ENCODE measurements around the gene RASL10A. TPM values are rescaled to one million over a fixed set of nuclear protein-coding genes. Genes with fewer than 3 reads are reported as not detected.
"Not testable (repeated sequence)": the region's sequence is repeated elsewhere in the genome, so short reads cannot be mapped to it uniquely, and the experiment has no call there.

The RASL10A gene
- 0.15 and 0.65 TPM in 2 replicates for total RNA-seq

DNA sequence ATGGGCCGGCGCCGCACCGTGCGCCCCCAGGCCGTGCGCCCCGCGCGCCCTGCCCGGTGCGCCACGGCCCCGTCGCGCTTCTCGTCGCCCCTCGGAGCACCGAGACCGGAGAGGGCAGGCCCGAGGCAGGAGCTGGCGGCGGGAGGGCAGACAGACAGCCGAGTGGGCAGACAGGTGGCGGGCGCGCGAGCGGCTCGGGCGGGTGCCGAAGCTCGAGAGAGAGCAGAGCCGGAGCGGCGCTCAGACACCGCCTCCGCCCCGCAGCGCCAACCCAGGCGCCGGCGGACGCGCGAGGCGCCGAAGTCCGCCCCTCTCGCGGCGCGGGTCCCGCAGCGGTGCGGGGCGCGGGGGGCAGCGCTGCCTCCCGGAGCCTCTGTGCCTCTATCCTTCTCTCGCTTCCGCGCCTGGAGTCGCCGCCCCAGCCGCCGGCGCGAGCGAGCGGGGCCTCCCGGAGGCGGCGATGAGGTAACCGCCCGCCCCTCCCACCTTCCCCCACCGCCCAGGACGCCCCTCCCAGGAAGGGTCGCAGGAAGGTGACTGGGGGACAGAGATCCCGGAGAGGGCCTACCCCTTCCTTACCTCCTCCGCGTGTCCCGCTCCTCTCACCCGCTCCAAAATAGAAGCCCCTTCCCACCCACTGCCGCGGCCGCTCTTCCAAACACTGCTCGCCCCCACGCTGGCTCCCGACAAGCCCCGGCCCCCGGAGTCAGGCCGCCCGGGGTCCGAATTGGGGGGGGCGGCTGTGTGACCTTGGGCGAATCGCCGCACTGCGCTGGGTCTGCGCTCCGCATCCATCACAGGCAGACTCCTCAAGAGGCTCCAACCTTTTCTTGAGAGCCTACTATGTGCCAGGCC, at the start of gene RASL10A:
RASL10A (minus strand) TSS at position 412 of the 855 bp plus-strand sequence. CDS start 451 bp downstream, outside the sequence.
- no peaks in the 10 kb centered on the region for H3K9me3 Mint-ChIP-seq
- no peaks in the 10 kb centered on the region for H3K36me3 Mint-ChIP-seq (ENCODE audit: low read depth)
- intact Hi-C loops (cut with micrococcal nuclease) = no loop called here
- peaks cover 45% of the 10 kb centered on the region for H3K27me3 Mint-ChIP-seq (ENCODE audit: insufficient read depth)
- H3K4me1 Mint-ChIP-seq (ENCODE audit: low read depth) = peaks cover 12% of the 10 kb centered on the region
- no peak for DNase-seq (ENCODE audit: low spot score)
- no peak within 1 kb of the TSS for H3K27ac Mint-ChIP-seq
- peak within 1 kb of the TSS; percentile 56 for H3K4me3 Mint-ChIP-seq

DNA sequence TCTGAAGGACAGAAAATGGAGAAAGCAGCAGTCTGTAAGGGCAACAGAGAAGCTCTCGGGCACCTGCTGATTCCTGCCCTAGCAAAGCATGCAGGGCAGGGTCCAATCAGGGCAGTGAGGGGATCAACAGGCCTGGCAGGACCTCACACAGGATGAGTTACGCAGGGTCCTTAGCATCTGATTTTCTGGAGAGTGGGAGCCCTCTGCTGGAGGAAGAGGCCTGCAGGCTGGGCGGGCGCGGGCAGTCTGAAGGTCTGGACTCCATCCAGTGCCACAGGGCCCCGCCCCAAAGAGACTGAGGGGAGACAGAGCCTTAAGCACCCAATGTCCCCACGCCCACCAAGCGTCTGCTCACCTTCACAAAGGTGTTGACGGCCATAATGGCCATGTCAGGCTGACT, 44.0 kb upstream of the RASL10A start:
- H3K27me3 Mint-ChIP-seq (ENCODE audit: insufficient read depth) = no peaks in the 10 kb centered on the region
- intact Hi-C loops (cut with micrococcal nuclease) = no loop called here
- H3K27ac Mint-ChIP-seq = no peak overlapping the region
- no peaks in the 10 kb centered on the region for H3K4me1 Mint-ChIP-seq (ENCODE audit: low read depth)
- no peaks in the 10 kb centered on the region for H3K9me3 Mint-ChIP-seq
- H3K4me3 Mint-ChIP-seq = no peak overlapping the region
- no peak for DNase-seq (ENCODE audit: low spot score)
- H3K36me3 Mint-ChIP-seq (ENCODE audit: low read depth) = peaks cover 27% of the 10 kb centered on the region

DNA sequence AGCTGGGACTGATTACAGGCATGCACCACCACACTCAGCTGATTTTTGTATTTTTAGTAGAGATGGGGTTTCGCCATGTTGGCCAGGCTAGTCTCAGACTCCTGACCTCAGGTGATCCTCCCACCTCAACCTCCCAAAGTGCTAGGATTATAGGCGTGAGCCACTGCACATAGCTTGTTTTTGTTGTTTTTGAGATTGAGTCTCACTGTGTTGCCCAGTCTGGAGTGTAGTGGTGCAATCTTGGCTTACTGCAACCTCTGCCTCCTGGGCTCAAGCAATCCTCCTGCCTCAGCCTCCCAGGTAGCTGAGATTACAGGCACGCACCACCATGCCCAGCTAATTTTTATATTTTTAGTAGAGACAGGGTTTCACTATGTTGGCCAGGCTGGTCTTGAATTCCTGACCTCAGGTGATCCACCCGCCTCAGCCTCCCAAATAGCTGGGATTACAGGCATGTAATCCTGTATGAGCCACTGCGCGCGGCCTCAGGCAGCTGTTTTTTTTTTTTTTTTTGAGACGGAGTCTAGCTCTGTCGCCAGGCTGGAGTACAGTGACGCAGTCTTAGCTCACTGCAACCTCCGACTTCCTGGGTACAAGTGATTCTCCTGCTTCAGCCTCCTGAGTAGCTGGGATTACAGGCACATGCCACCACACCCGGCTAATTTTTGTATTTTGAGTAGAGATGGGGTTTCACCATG, 41.8 kb upstream of the RASL10A start:
- H3K27me3 Mint-ChIP-seq (ENCODE audit: insufficient read depth); H3K4me3 Mint-ChIP-seq; DNase-seq (ENCODE audit: low spot score); H3K27ac Mint-ChIP-seq; H3K9me3 Mint-ChIP-seq; intact Hi-C loops (cut with micrococcal nuclease); H3K4me1 Mint-ChIP-seq (ENCODE audit: low read depth): not testable (repeated sequence)
- H3K36me3 Mint-ChIP-seq (ENCODE audit: low read depth) = peaks cover 31% of the 10 kb centered on the region

- peaks cover 30% of the 10 kb centered on the region for H3K36me3 Mint-ChIP-seq (ENCODE audit: low read depth)
- H3K27ac Mint-ChIP-seq = no peak overlapping the region
- intact Hi-C loops (cut with micrococcal nuclease) = no loop called here
- H3K4me3 Mint-ChIP-seq = no peak overlapping the region
- no peaks in the 10 kb centered on the region for H3K9me3 Mint-ChIP-seq
- H3K4me1 Mint-ChIP-seq (ENCODE audit: low read depth) = no peaks in the 10 kb centered on the region
- DNase-seq (ENCODE audit: low spot score) = no peak
- H3K27me3 Mint-ChIP-seq (ENCODE audit: insufficient read depth) = no peaks in the 10 kb centered on the region
Observed at GRCh38 chr22:29353860-29354259, 38.4 kb upstream of the RASL10A start.

DNA sequence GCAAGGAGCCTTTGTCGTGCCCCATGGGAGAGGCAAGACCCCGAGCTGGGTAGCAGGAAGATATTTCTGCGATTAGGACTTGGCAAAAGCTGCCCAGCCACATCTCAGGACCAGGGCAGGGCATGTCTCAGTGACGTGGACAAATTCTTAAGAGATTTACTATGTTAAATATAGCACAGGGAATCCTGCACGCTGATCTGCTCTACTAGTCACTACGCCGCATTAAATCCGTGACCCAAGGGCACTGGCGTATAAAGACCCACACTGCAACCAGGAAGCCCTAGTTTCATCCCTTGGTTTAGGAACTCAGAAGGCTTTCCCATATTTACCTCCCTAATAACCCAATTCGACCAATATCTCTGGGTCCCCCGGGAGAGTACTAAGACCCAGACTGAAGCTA, 37.8 kb upstream of the RASL10A start:
- Mint-ChIP-seq H3K27ac (no peak overlapping the region), H3K27me3 (ENCODE audit: insufficient read depth) (no peaks in the 10 kb centered on the region), H3K36me3 (ENCODE audit: low read depth) (peaks cover 30% of the 10 kb centered on the region), H3K4me3 (no peak overlapping the region), H3K4me1 (ENCODE audit: low read depth) (no peaks in the 10 kb centered on the region), H3K9me3 (no peaks in the 10 kb centered on the region)
- intact Hi-C loops (cut with micrococcal nuclease) = no loop called here
- no peak for DNase-seq (ENCODE audit: low spot score)

GRCh38 chr22:29352778-29353177, 37.3 kb upstream of the RASL10A start:
- no peak for DNase-seq (ENCODE audit: low spot score)
- Mint-ChIP-seq H3K9me3 (no peaks in the 10 kb centered on the region), H3K27me3 (ENCODE audit: insufficient read depth) (no peaks in the 10 kb centered on the region), H3K36me3 (ENCODE audit: low read depth) (peaks cover 29% of the 10 kb centered on the region), H3K27ac (no peak overlapping the region), H3K4me3 (no peak overlapping the region), H3K4me1 (ENCODE audit: low read depth) (no peaks in the 10 kb centered on the region)
- intact Hi-C loops (cut with micrococcal nuclease) = no loop called here

DNA sequence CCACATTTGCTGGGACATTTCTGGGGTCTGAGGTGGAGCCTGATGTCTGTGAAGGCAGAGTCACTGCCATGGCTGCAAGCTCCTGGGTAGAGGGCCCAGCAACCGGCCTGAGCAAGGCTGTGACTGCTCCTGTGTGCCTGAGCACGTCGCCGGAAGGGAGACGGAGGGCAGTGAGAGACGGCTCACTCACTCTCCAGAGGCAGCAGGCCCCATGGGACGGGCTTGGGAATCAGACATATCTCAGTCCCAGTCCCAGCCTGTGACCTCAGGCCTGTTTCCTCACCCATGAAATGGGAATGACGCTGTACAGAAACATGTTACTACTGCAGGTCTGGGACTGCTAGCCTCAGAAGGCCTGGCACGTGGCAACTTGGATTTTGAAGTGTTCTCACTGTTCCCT, 36.4 kb upstream of the RASL10A start:
- H3K4me3 Mint-ChIP-seq = no peak overlapping the region
- no peaks in the 10 kb centered on the region for H3K9me3 Mint-ChIP-seq
- no peaks in the 10 kb centered on the region for H3K4me1 Mint-ChIP-seq (ENCODE audit: low read depth)
- no peaks in the 10 kb centered on the region for H3K27me3 Mint-ChIP-seq (ENCODE audit: insufficient read depth)
- intact Hi-C loops (cut with micrococcal nuclease) = no loop called here
- DNase-seq (ENCODE audit: low spot score) = no peak
- peaks cover 32% of the 10 kb centered on the region for H3K36me3 Mint-ChIP-seq (ENCODE audit: low read depth)
- H3K27ac Mint-ChIP-seq = no peak overlapping the region

DNA sequence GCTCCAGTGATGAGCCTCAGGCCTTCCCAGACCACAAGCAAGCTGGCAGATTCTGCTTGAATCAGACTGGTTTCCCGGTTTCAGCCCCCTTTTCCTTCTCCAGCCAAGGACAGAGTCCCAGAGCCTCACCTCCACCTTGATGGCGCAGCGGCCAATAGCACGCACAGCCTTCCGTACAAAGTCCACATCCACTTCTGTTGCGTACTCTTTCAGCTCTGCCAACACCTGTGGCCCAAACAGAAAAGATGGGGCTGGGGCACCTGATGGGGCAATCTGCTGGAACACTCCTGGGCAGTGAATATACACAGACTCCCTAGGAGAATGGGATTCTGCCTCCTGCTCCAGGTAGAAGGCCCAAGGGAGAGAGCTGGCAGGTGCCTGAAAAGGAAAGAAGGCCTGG, 35.5 kb upstream of the RASL10A start:
- intact Hi-C loops (cut with micrococcal nuclease) = no loop called here
- DNase-seq (ENCODE audit: low spot score) = no peak
- H3K36me3 Mint-ChIP-seq (ENCODE audit: low read depth) = peaks cover 38% of the 10 kb centered on the region
- no peak overlapping the region for H3K27ac Mint-ChIP-seq
- no peaks in the 10 kb centered on the region for H3K9me3 Mint-ChIP-seq
- no peaks in the 10 kb centered on the region for H3K4me1 Mint-ChIP-seq (ENCODE audit: low read depth)
- H3K27me3 Mint-ChIP-seq (ENCODE audit: insufficient read depth) = no peaks in the 10 kb centered on the region
- H3K4me3 Mint-ChIP-seq = no peak overlapping the region

GRCh38 chr22:29348956-29349355, 33.5 kb upstream of the RASL10A start:
- Mint-ChIP-seq H3K9me3 (no peaks in the 10 kb centered on the region), H3K4me1 (ENCODE audit: low read depth) (no peaks in the 10 kb centered on the region), H3K27me3 (ENCODE audit: insufficient read depth) (no peaks in the 10 kb centered on the region), H3K36me3 (ENCODE audit: low read depth) (peaks cover 40% of the 10 kb centered on the region), H3K4me3 (no peak overlapping the region), H3K27ac (no peak overlapping the region)
- no peak for DNase-seq (ENCODE audit: low spot score)
- intact Hi-C loops (cut with micrococcal nuclease) = no loop called here

- Mint-ChIP-seq H3K9me3 (no peaks in the 10 kb centered on the region), H3K27me3 (ENCODE audit: insufficient read depth) (no peaks in the 10 kb centered on the region), H3K27ac (no peak overlapping the region), H3K4me3 (no peak overlapping the region), H3K4me1 (ENCODE audit: low read depth) (no peaks in the 10 kb centered on the region), H3K36me3 (ENCODE audit: low read depth) (peaks cover 41% of the 10 kb centered on the region)
- intact Hi-C loops (cut with micrococcal nuclease) = no loop called here
- no peak for DNase-seq (ENCODE audit: low spot score)
Observed at GRCh38 chr22:29348041-29348440, 32.5 kb upstream of the RASL10A start.

DNA sequence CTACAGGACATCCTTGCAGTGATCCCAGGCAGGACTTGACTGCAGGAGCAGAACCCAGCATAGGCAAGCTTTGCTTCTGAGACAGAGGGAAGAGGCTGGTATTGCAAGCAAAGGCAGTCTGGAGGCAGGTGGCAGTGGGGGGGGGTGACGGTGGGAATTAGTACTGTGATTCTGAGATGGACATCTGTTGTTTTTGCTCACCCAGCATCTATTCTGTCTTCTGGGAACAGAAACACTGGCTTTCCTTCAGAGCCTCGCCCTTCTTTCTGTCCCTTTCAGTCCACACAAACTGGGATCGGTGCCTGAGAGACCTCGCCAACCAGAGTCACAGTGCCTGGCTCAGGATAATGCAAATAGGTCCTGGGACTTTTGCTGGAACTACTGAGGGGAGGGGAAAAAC, 31.2 kb upstream of the RASL10A start:
- Mint-ChIP-seq H3K27ac (no peak overlapping the region), H3K9me3 (no peaks in the 10 kb centered on the region), H3K36me3 (ENCODE audit: low read depth) (peaks cover 50% of the 10 kb centered on the region), H3K4me1 (ENCODE audit: low read depth) (no peaks in the 10 kb centered on the region), H3K4me3 (no peak overlapping the region), H3K27me3 (ENCODE audit: insufficient read depth) (no peaks in the 10 kb centered on the region)
- intact Hi-C loops (cut with micrococcal nuclease) = no loop called here
- no peak for DNase-seq (ENCODE audit: low spot score)

DNA sequence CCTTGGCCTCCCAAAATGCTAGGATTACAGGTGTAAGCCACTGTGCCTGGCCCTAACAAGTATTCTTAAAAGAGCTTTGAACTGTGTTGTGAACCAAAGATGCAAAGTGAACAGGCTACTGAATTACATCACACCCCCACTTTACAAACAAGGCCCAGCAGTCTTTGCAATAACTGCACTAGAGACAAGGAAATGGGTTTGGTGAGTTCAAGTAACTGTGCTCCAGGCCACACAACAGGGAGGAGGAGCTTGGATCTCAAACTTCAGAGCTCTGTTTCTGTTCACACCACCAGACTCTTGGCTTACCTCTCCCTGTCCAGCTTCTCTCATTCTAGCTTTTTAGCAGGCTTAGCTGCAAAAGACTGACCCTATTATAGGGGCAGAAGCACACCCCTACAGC, 30.4 kb upstream of the RASL10A start:
- intact Hi-C loops (cut with micrococcal nuclease) = no loop called here
- Mint-ChIP-seq H3K27me3 (ENCODE audit: insufficient read depth) (no peaks in the 10 kb centered on the region), H3K9me3 (no peaks in the 10 kb centered on the region), H3K4me1 (ENCODE audit: low read depth) (no peaks in the 10 kb centered on the region), H3K27ac (no peak overlapping the region), H3K4me3 (no peak overlapping the region), H3K36me3 (ENCODE audit: low read depth) (peaks cover 44% of the 10 kb centered on the region)
- DNase-seq (ENCODE audit: low spot score) = no peak

- H3K27me3 Mint-ChIP-seq (ENCODE audit: insufficient read depth); intact Hi-C loops (cut with micrococcal nuclease); H3K4me1 Mint-ChIP-seq (ENCODE audit: low read depth); H3K27ac Mint-ChIP-seq; H3K4me3 Mint-ChIP-seq; H3K9me3 Mint-ChIP-seq; DNase-seq (ENCODE audit: low spot score): not testable (repeated sequence)
- peaks cover 41% of the 10 kb centered on the region for H3K36me3 Mint-ChIP-seq (ENCODE audit: low read depth)
Observed at GRCh38 chr22:29344889-29345288, 29.4 kb upstream of the RASL10A start.
